Nephron progenitor cell (in vitro differentiated cells): Measurements from ENCODE around the gene AGA.

Source experiments
- DNase-seq: peaks from one replicate; pipeline ENCODE4 v3.0.0; 2021
- H3K27ac Mint-ChIP-seq: 2 replicates; pipeline ENCODE4 v1.8.0; 2021; ENCODE audit warnings: mild to moderate bottlenecking, moderate library complexity, mixed read lengths
- H3K27me3 Mint-ChIP-seq: 2 replicates; pipeline ENCODE4 v1.8.0; 2021; ENCODE audit warnings: mild to moderate bottlenecking, low read depth, mixed read lengths; ENCODE audit not compliant: poor library complexity
- H3K36me3 Mint-ChIP-seq: 2 replicates; pipeline ENCODE4 v1.8.0; 2021; ENCODE audit warnings: low read depth, mixed read lengths
- H3K4me1 Mint-ChIP-seq: 2 replicates; pipeline ENCODE4 v1.8.0; 2021; ENCODE audit warnings: mixed read lengths
- H3K4me3 Mint-ChIP-seq: 2 replicates; pipeline ENCODE4 v1.8.0; 2021; ENCODE audit warnings: mild to moderate bottlenecking, moderate library complexity, mixed read lengths
- H3K9me3 Mint-ChIP-seq: 2 replicates; pipeline ENCODE4 v1.8.0; 2021; ENCODE audit warnings: mild to moderate bottlenecking, moderate library complexity, mixed read lengths
- TF ChIP-seq, protein P1 (sequence below): fragments of 200-600 bp; sonication (generic); IDR thresholded peaks from 2 replicates; pipeline ENCODE4 v1.5.0; 2021; ENCODE audit warnings: antibody characterized with exemption

AGA gene

DNA sequence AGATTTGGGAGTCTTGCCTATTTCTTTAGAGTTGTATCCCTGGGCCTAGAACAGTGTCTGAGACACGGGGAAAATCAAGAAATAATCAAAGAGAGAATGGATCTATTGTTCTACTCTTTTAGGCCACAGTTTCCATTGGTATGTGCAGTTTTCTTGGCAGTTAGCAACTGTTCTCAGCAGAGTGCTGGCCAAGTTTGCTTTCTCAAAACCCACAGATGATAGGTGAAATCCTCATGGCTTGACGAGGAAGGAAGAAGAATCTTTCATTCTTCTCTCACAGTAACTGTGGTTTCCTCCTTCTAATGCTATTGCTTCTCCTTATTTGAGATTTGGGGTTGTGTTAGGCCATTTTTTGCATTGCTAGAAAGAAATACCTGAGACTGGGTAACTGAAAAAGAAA lies 42.2 kb downstream of the AGA start:
- TF ChIP-seq, protein P1, sequence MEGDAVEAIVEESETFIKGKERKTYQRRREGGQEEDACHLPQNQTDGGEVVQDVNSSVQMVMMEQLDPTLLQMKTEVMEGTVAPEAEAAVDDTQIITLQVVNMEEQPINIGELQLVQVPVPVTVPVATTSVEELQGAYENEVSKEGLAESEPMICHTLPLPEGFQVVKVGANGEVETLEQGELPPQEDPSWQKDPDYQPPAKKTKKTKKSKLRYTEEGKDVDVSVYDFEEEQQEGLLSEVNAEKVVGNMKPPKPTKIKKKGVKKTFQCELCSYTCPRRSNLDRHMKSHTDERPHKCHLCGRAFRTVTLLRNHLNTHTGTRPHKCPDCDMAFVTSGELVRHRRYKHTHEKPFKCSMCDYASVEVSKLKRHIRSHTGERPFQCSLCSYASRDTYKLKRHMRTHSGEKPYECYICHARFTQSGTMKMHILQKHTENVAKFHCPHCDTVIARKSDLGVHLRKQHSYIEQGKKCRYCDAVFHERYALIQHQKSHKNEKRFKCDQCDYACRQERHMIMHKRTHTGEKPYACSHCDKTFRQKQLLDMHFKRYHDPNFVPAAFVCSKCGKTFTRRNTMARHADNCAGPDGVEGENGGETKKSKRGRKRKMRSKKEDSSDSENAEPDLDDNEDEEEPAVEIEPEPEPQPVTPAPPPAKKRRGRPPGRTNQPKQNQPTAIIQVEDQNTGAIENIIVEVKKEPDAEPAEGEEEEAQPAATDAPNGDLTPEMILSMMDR: no peak
- no peak for DNase-seq
- Mint-ChIP-seq H3K9me3 (peaks cover 24% of the 10 kb centered on the region), H3K4me3 (no peak overlapping the region), H3K27me3 (no peaks in the 10 kb centered on the region), H3K4me1 (peaks cover 24% of the 10 kb centered on the region), H3K36me3 (no peaks in the 10 kb centered on the region), H3K27ac (no peak overlapping the region)

GRCh38 chr4:177396352-177396751 lies 45.9 kb downstream of the AGA start:
- Mint-ChIP-seq H3K36me3 (no peaks in the 10 kb centered on the region), H3K27ac (no peak overlapping the region), H3K27me3 (peaks cover 4% of the 10 kb centered on the region), H3K4me1 (no peaks in the 10 kb centered on the region), H3K4me3 (no peak overlapping the region), H3K9me3 (peaks cover 20% of the 10 kb centered on the region)
- DNase-seq: no peak
- TF ChIP-seq, protein P1: no peak

- TF ChIP-seq, protein P1: no peak
- Mint-ChIP-seq H3K36me3 (no peaks in the 10 kb centered on the region), H3K4me3 (no peak overlapping the region), H3K9me3 (peaks cover 2% of the 10 kb centered on the region), H3K27ac (no peak overlapping the region), H3K4me1 (peaks cover 4% of the 10 kb centered on the region), H3K27me3 (peaks cover 4% of the 10 kb centered on the region)
- no peak for DNase-seq
Measured at GRCh38 chr4:177393236-177393635, 49.0 kb downstream of the AGA start.

DNA sequence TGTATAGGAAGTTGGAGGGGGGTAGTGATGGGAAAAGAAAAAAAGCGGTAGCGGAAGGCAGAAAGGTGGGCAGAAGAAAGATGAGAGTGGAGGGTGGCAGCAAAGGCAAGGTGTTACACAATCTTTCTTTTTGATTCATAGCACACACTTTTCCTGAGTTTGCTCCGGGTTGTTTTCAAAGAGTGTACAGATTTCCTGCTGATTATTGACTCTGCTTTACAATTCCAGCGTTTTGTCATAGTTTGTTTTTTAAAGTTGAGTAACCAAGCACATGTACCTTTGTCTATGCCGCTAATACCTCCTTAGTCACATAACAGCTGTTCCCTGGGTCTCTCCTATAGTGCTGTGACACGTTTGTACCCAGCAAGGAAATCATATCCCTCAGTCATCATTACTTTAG lies 50.3 kb downstream of the AGA start:
- no peak for DNase-seq
- Mint-ChIP-seq H3K4me3 (no peak overlapping the region), H3K27ac (no peak overlapping the region), H3K9me3 (no peaks in the 10 kb centered on the region), H3K36me3 (no peaks in the 10 kb centered on the region), H3K4me1 (peaks cover 4% of the 10 kb centered on the region), H3K27me3 (peaks cover 4% of the 10 kb centered on the region)
- TF ChIP-seq, protein P1: no peak

- no peak overlapping the region for H3K4me3 Mint-ChIP-seq
- no peak for DNase-seq
- peaks cover 4% of the 10 kb centered on the region for H3K27me3 Mint-ChIP-seq
Measured at GRCh38 chr4:177391287-177391686, 51.0 kb downstream of the AGA start.

DNA sequence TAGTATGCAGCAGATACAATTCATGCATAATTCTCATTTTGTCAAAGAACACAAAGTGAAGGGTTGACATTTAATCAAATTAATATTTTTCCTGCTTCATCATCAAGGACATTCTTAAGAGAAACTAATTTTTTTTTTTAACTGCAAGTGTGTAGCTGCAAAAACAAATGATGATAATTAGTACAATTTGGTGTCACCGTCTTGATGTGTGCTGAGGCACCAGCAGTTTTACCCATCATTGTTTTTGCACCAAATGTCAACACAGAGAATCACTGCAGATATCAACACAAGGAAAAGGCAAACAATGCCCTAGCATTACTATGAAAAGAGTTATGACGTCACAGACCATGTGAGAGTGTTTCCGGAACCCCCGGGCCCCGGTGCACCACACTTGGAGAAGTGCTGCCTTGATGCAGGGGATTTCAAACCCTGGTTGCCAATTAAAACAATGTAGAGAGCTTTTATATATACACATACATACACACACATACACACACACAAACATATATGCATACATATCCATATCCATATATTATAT lies 55.9 kb downstream of the AGA start:
- DNase-seq: no peak
- TF ChIP-seq, protein P1: no peak
- peaks cover 4% of the 10 kb centered on the region for H3K4me1 Mint-ChIP-seq
- H3K4me3 Mint-ChIP-seq: no peak overlapping the region
- no peaks in the 10 kb centered on the region for H3K9me3 Mint-ChIP-seq
- peaks cover 3% of the 10 kb centered on the region for H3K27me3 Mint-ChIP-seq
- no peak overlapping the region for H3K27ac Mint-ChIP-seq
- no peaks in the 10 kb centered on the region for H3K36me3 Mint-ChIP-seq

More at GRCh38 chr4:177391287-177391686, 51.0 kb downstream of the AGA start:
- H3K4me1 Mint-ChIP-seq: peaks cover 4% of the 10 kb centered on the region
- TF ChIP-seq, protein P1: no peak
- no peaks in the 10 kb centered on the region for H3K36me3 Mint-ChIP-seq
- no peaks in the 10 kb centered on the region for H3K9me3 Mint-ChIP-seq
- no peak overlapping the region for H3K27ac Mint-ChIP-seq
